GM10248 (cell line): ENCODE data around the gene PLLP.

Experiments
- CTCF ChIA-PET: fragments of 300-600 bp; sonication (Branson Sonifier 250); formaldehyde crosslinking; extraction: SDS; loops from one replicate; lab custom pipeline; 2021; ENCODE audit warnings: antibody characterized with exemption; lab: Yijun Ruan, JAX
- POLR2A ChIA-PET: fragments of 350-650 bp; sonication (Branson Sonifier 250); formaldehyde crosslinking; extraction: SDS; loops from one replicate; lab custom pipeline; 2020; ENCODE audit warnings: antibody characterized with exemption; lab: Yijun Ruan, JAX
- DNase-seq: peaks from one replicate; pipeline ENCODE4 v3.0.0; 2012; ENCODE audit errors: extremely low spot score
- TF ChIP-seq, protein P1 (sequence below): IDR thresholded peaks from 2 replicates; pipeline ENCODE4 v1.5.1; 2012; ENCODE audit warnings: mild to moderate bottlenecking, low read depth; ENCODE audit errors: extremely low read depth, missing control alignments, control extremely low read depth

PLLP gene

DNA sequence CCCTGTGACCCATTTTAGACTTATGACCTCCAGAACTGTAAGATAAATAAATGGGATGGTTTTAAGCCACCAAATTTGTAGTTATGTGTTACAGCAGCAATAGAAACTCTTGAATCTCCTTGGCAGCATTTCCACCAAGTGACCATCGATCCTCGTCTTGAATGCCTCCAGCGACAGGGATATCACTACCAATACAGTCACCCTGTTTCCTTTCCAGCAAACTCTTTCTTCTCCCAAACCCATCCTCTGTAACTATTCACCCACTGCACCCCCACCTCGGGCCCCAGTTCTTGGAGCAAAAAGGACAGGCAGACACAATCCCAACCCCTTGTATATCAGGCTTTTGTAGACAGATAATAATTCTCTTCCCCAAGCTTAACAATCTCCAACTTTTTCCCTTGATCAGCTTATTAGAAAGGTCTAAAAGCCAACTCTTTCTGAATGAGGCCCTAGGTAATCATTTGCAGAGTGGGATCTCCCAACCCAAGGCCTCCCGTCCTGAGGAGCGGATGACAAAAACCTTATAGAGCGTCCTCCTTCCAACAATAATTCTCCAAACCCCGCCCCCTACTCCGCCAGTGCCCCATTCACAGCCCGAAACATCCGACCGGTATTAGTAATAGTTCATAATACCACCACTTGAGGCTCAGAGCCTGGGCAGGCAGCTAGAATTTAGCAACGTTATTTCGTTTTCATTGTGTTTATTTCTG lies 14.7 kb upstream of the PLLP start:
- DNase-seq: no peak
- TF ChIP-seq, protein P1, sequence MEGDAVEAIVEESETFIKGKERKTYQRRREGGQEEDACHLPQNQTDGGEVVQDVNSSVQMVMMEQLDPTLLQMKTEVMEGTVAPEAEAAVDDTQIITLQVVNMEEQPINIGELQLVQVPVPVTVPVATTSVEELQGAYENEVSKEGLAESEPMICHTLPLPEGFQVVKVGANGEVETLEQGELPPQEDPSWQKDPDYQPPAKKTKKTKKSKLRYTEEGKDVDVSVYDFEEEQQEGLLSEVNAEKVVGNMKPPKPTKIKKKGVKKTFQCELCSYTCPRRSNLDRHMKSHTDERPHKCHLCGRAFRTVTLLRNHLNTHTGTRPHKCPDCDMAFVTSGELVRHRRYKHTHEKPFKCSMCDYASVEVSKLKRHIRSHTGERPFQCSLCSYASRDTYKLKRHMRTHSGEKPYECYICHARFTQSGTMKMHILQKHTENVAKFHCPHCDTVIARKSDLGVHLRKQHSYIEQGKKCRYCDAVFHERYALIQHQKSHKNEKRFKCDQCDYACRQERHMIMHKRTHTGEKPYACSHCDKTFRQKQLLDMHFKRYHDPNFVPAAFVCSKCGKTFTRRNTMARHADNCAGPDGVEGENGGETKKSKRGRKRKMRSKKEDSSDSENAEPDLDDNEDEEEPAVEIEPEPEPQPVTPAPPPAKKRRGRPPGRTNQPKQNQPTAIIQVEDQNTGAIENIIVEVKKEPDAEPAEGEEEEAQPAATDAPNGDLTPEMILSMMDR: no peak
- POLR2A ChIA-PET: interaction anchor here (0.6 kb wide), 1 partner anchor 71 kb away, joined by 3 read pairs; no protein-coding TSS in a partner anchor
- CTCF ChIA-PET: interaction anchor here (0.9 to 11.1 kb wide), 16 partner anchors 9 to 238 kb away, joined by 3 to 454 read pairs (median 5); partner anchors contain the start of genes ARL2BP, CCDC102A and CPNE2

DNA sequence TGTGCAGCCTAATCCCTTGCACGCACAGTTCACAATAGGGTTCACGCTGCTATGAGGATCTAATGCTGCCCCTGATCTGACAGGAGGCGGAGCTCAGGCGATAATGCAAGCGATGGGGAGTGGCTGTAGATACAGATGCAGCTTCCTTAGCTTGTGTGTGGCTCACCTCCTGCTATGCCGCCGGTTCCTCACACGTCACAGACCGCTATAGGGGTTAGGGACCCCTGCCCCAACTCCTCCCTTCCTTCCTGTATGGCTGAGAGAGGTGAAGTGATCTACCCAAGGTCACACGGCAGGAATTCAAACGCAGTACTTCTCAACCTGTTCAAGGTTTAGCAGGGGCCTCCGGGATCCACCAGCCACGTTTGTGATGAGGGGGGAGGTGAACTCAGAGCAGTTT lies 13.4 kb upstream of the PLLP start:
- ChIA-PET CTCF (interaction anchor here (2.2 kb wide), 1 partner anchor 120 kb away, joined by 17 read pairs; no protein-coding TSS in a partner anchor), POLR2A (no interaction called here)
- TF ChIP-seq, protein P1: no peak
- DNase-seq: no peak

DNA sequence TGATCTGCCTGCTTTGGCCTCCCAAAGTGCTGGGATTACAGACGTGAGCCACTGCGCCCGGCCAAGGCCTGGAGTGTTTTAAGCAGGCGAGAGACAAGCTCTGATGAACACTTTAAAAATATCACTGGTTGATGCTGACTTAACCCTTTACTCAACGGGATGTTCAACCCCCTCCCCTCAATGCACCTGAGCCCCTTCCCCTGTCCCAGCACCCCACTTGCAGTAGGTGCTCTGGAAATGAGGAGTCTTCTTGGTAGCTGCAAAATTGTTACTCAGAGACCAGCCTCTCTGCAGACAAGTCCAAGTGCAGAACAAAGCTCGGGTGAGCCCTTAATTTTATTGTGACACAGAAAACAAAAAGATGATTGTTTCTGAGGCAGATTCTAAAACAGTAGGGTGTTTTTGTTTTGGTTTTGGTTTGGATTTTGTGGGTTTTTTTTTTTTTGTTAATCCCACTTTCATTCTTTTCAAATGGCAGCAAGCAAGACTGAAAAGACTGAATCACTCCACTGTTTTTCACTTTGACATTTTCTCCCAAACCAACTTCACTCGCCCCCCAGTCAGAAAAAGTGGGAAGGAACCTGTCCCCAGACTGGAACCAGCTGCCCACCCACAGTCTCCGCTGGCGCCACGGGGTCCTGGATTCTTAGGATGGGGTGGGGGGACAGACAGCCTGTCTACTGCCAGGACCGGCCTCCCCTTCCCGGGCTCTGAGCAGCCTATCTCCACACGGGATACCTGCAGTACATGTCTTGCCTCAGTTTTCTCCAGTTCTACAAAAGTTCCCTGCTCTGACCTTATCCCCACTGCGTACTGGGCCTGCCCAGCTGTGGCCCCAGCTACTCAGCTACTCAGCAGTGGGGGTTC lies 5.2 kb upstream of the PLLP start:
- ChIA-PET CTCF (interaction anchor here (0.7 to 5.0 kb wide), 4 partner anchors 9 to 131 kb away, joined by 3 to 24 read pairs (median 10); no protein-coding TSS in a partner anchor), POLR2A (no interaction called here)
- DNase-seq: no peak
- TF ChIP-seq, protein P1: no peak

DNA sequence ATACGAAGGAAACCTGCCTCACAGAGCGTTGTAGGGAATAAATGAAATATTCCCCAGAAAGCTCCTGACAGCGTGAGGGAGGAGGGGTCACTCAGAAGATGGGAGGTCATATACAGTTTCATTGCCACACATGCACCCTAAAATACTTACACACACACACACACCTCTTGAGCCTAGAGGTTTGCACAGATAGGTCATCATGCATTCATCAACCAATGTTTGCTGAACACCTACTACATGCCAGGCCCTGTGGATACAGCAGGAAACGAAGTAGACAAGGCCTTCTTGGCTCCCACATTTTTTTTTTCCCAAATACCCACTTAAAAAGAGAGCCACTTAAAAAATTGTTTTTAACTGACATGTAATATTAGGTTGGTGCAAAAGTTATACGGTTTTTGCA lies 907 bp upstream of the PLLP start:
- TF ChIP-seq, protein P1: no peak
- no peak for DNase-seq
- ChIA-PET CTCF (interaction anchor here (1.9 kb wide), 1 partner anchor 15 kb away, joined by 4 read pairs; no protein-coding TSS in a partner anchor), POLR2A (no interaction called here)

DNA sequence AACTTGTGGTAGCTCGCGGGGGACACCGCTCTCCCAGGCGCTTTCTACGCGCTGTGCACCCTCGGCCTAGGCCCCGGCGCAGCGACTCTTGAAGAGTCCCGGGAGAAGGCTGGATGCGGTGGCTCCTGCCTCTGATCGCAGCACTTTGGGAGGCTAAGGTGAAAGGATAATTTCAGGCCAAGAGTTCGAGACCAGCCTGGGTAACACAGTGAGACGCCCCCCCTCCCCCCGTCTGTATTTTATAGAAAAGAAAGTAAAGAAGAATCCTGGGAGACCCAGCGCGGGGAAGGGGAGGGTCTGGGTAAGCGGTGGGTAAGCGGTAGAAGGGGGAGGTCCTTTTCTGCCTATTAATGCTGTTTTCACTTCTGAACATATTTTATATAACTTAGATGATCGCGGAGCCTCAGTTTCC lies 486 bp upstream of the PLLP start:
- CTCF ChIA-PET: interaction anchor here (1.9 kb wide), 1 partner anchor 15 kb away, joined by 4 read pairs; no protein-coding TSS in a partner anchor
- no peak for DNase-seq
- TF ChIP-seq, protein P1: no peak
- POLR2A ChIA-PET: no interaction called here

DNA sequence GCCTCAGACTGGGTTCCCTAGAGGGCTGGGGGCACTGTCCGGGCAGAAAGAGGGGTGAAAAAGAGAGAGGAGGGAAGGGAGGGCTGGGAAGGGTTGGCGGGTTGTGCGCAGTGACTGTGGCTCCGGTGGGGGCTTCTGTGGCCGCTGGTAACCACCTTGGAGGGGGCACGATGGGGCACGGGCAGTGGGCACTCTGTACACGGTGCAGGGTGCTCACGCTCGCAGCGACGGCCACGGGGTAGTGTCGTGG lies 588 bp downstream of the PLLP start:
- DNase-seq: no peak
- ChIA-PET CTCF (interaction anchor here (1.2 to 1.6 kb wide), 2 partner anchors 18 to 21 kb away, joined by 3 to 5 read pairs; no protein-coding TSS in a partner anchor), POLR2A (no interaction called here)
- TF ChIP-seq, protein P1: no peak
